DMS 273 treated with DMSO at 0.1 percent for 48 hours (cell line): ENCODE data around the gene ANAPC16.
"Not testable (repeated sequence)": the region's sequence is repeated elsewhere in the genome, so short reads cannot be mapped to it uniquely, and the experiment has no call there.

Experiments used
- DNase-seq: peaks from one replicate; lab custom pipeline; 2025; lab: John Stamatoyannopoulos, UW

ANAPC16 gene

GRCh38 chr10:72278668-72279393 is 63.0 kb downstream of the ANAPC16 start:
- no peak for DNase-seq

GRCh38 chr10:72279587-72279986 is 63.8 kb downstream of the ANAPC16 start:
- DNase-seq = not testable (repeated sequence)

- DNase-seq = no peak
Measured at GRCh38 chr10:72283131-72283530, 67.3 kb downstream of the ANAPC16 start.
